ENCODE measurements around the gene CCM2.

CCM2 gene

DNA sequence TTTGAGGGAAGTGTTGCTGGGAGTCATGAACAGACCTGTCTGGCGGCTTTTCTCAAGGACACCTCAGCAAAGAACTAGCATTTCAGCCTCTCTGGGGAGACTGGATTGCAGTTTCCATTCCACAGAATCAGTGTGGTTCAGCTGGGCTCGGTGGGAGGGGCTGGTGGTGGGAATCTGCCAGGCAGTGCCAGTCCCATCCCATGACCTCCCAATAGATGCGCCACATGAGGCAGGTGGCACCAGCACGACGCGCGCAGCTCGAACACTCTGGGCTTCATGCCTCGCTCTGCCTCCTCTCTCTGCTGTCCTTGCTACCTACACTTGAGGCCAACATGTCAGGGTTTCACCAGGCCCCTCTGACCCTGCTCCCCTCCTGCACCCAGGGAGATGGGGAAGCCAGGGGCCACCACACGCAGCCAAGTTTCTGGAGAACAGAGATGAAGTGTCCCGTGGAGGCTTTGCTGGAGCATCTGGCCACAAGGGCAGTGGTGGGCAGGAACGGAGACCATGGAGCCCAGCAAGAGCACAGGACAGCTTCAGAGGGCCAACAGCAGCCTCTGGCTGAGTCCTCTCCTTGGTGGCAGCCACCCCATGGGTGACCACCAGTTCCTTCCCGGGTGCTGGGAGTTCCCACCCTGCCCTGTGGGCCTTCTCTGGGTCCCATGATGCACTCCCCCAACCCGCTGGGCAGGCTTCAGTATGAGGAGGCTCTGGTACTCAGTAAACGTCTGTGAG is 86.5 kb downstream of the CCM2 start:
- DNase-seq: no peak
- in situ Hi-C loops (cut with MboI; ENCODE audit: low pct_unique_long_range_greater_than_20kb, low sequenced_read_pairs): no loop called here

DNA sequence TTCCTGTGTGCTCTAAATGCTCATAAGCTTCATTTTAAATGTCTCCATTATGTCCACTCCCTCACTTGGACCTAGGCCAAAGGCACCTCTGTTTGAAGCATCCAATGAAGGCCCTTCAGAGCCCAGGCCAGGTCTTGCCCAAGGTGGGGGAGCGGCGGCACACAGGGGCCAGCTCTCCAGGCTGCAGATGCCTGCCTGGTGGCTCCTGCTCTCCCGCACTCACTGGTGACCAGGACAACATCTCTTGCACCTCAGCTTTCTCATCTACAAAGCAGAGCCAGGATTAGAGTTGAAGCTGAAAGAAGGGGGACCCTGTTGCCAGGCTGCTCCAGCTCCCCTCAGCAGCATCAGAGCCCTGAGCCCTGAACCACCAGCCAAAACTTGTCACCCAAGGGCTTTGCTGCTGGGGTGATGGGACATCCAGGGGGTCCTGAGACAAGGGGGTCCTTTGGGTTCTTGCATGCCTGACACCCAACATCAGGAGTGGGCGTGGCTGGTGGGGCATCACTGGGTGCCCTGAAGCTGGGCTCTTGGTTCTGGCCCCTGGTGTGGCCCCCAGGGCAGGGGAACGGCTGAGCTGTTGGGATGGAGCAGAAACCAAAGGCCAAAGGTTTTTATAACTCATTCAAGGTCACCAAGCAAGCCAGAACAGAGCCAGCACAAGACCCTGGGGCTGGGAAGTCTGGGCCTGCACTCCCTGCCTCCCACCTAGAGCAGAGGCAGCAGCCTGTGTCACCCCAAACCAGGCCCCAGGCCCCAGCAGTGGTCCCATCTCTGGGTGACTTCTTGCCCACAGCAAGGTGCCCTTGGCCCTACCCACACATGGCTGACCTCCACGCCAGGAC is 87.5 kb downstream of the CCM2 start:
- no peak for DNase-seq
- in situ Hi-C loops (cut with MboI; ENCODE audit: low pct_unique_long_range_greater_than_20kb, low sequenced_read_pairs): no loop called here

DNA sequence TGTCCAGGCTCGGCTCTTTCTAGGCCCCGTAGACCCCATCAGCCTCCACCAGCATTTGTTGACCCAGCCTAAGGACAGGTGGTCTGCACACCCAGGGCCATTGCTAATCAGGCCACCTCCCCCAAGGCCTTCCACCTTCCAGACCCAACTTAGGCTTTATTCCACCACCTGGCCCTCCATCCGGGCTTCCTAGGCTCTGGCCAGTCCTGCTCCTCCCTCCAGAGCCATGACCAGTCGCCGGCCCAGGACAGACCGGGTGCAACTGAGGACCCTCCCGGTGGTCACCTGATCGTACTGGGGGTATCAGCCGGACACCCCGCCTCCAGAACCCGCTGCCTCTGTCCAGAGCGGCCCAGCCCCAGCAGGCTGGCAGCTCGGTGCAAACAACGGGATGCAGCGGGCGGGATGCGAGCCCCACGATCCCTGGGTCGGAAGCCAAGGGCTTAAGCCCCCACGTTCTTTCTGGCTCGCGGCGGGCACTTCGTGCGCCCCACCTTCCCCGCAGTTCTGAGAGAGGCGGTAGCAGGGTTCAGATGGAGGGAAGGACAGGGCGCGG is 88.2 kb downstream of the CCM2 start:
- no peak for DNase-seq
- in situ Hi-C loops (cut with MboI; ENCODE audit: low pct_unique_long_range_greater_than_20kb, low sequenced_read_pairs): no loop called here

DNA sequence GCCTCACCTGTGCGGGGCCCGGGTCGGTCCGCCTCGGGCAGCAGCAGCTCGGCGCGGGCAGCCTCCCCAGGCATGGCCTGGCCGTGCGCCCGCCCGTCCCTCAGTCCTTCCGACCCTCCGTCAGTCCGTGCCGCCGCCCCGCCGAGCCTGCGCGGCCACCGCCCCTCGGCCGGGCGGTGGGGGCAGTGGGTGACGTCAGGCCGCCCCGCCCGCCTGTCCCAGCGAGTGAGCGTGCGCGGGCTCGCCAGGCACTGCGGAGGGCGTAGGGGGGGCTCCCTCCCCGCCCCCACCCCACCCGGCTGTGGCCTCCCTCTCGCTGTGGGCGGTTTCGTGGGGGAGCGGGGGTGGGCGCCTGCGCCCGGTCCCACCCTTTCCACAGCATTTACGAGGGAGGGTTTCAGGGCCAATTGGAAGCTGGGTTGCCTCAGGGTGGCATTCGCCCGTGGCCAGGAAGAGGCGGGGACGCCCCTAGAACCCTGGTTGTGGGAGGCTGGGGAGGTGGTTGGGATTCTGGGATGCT is 88.9 kb downstream of the CCM2 start, which contains the start of gene NACAD:
Gene NACAD, minus strand, starts transcription at position 149 of the 520 bp plus-strand sequence. Its CDS starts 75 bp downstream, at position 74.
- DNase-seq: no peak
- in situ Hi-C loops (cut with MboI; ENCODE audit: low pct_unique_long_range_greater_than_20kb, low sequenced_read_pairs): no loop called here

DNA sequence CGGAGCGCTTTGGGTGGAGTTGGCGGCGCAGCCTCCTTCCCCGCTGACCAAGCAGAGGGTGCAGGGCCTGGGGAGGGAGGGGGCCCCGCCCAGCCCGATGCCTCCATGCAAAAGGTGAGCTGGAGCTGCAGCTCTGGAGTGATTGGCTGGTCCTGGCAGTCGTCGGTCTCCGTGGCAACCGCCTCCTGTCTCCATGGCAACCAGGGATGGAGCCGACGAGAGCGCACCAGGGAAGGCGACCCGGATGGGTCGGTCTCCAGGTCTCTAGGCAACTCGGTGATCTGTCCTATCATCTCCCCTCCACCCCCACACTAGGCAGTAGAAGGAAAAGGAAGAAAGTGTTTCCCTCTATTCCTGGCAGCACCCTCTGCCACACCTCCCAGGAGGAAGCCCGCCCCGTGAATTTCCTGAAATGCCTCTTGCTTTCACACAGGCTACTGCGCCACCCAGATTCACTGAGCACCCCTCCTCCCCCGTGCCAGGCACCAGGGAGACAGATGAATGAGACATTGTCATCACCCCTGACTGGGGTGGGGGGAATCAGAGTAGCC is 89.4 kb downstream of the CCM2 start:
- in situ Hi-C loops (cut with MboI; ENCODE audit: low pct_unique_long_range_greater_than_20kb, low sequenced_read_pairs): no loop called here

DNA sequence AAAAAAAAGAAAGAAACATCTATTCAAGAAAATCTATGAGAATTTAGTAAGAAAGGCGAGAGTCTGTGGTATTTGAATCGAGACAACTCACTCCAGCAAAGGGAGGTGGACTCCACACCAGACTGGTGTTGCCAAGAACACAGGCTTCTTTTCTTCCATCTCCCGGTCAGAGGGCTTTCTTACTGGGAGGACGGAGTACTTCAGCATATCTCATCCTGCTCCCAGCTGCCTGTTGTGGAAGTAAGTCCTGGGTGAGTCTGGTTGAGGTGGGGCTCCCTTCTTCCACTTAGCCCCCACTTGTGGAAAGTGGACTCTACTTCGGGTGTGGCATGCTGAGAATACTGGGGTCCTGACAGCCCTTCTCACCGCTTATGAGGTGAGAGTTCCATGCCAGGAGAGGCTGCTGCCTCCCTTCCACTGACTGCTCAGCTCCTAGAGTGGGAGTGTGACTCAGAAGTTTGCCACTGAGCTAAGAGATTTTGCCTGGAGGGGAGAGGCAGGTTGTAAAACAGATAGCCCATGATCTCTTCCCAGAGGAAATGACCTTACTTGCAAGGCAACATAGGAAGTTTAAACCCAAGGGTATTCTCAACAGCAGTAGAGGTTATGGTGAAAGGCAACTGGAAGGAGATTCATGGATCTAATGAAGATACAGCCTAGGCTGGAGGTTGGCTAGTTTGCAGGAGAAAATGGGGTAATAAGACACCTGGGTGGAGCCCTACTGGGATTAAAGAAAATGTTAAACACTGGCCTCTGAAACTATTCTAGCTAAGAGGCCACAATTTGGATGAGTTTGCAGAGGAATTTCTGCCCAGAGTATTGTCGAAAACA is 92.3 kb downstream of the CCM2 start:
- in situ Hi-C loops (cut with MboI; ENCODE audit: low pct_unique_long_range_greater_than_20kb, low sequenced_read_pairs): no loop called here

More for the DNA sequence above, 89.4 kb downstream of the CCM2 start:
- DNase-seq: peak; percentile 29

DNA sequence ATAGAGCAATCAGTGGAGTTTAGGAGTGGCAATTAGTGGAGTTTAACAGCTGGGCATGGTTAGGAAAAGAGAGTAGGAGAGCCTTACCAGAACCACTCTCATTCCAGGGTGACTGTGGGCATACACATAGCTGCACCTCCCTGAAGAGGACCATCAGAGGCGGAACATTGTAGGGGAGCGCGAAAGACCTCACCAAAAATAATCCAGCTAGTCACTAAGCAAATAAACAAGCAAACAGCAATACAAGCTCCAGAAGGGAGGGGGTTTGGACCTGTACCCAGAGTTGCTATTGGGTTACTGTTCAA is 92.9 kb downstream of the CCM2 start:
- in situ Hi-C loops (cut with MboI; ENCODE audit: low pct_unique_long_range_greater_than_20kb, low sequenced_read_pairs): no loop called here
- no peak for DNase-seq

More for the DNA sequence above, 92.3 kb downstream of the CCM2 start:
- DNase-seq: no peak

DNA sequence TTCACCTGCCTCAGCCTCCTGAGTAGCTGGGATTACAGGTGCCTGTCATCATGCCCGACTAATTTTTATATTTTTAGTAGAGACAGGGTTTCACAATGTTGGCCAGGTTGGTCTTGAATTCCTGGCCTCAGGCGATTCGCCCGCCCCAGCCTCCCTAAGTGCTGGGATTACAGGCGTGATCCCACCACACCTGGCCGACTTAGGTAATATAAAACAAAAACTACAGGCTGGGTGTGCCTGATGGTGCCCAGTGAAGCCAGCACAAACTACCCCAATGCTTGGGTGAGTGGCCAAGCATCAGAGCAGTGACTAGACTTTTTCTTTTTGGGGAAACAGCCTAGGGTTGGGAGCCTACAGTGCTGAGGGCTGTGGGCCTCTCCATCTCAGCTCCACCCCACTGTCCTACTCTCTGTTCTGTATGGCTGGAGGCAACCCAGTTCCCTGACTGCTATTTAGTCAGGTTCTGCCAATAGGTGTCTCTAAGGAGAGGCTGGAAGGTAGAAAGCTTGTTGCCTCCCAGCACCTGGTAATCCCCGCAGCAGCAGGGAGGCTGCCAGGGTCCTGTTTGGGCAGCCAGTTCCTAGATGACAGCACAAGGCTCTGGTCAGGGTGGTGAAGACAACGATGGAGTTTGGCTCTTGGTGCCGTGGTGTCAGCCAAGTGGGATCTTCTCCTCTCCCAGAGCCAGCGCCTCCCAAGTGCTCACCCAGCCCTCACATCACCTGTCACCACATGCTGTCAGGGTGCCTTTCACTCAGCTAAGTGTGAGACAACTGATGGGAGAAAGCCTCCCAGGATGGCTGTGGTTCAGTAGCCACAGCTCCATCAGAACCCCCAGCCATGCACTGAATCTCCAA is 99.2 kb downstream of the CCM2 start:
- in situ Hi-C loops (cut with MboI; ENCODE audit: low pct_unique_long_range_greater_than_20kb, low sequenced_read_pairs): no loop called here
- DNase-seq: no peak

DNA sequence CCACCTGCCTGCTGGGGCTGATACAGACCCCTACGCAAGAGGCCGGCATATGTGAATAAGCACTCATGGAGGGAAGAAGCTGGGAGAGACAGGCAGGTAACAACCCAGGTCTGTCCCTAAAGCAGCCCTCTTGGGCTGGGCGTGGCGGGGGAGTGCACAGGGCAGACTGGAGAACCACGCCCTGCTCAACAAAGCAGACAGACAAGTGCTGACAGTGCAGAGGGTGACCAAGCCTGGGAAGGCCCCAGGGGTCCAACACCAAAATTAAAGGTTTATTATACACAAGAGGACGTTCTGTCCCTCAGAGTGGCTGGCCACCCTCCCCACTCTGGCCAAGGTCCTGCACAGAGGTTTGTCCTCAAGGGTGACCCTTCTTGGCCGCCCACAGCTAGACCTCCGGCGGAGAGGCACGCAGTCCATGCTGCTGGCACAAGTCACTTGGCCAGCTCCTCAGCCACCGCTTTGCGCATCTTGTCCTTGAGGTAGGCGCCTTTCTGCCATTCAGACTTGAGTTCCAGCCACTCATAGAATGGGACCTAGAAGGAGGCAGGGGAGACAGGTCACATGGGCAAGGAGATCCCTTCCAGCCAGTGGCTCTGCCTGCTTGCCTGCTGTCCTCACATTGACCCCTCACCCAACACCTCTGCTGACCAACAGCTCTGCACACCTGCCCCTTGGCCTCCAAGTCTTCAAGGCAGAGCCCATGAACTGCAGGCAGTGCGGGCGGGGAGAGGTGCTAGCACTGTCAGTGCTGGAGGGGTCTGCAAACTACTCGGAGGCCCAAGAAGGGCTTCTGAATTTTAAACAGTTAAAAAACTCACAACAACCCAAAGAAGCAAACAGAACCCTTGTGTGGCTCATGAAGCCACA is 100.1 kb downstream of the CCM2 start:
- in situ Hi-C loops (cut with MboI; ENCODE audit: low pct_unique_long_range_greater_than_20kb, low sequenced_read_pairs): no loop called here
- no peak for DNase-seq

DNA sequence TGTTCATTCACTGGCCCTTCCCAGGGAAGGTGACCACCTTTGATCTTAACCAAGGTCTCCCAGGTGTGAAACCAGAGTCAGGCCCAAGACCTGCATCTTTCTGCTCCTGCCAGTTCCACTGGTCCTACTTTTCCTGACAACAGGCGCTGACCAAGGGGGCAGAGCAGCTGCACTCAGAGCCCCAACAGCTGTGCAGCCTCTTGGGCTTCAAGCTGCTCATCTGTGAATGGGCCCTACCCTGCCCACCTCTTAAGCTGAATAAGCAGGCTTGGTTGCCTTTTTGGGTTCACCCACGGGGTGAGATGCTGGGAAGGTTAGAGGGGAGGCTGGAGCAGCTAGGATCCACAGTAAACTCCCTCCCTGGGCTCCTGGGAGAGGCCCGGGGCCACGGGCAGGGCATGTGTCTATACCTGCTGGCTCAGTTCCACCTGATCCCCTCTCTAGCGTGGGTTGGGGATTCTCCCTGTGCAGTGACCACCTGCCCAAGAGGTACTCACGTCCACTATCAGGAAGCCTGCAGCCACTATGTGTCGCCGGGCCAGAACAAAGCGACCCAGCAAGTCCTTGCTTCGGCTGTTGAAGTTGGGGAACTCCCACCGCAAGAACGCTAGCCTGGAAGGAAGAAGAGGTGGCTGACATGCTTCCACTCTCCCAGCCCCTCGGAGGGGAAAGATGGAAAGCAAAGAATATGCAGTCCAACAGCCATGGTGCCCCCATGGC is 100.9 kb downstream of the CCM2 start:
- no peak for DNase-seq
- in situ Hi-C loops (cut with MboI; ENCODE audit: low pct_unique_long_range_greater_than_20kb, low sequenced_read_pairs): no loop called here

DNA sequence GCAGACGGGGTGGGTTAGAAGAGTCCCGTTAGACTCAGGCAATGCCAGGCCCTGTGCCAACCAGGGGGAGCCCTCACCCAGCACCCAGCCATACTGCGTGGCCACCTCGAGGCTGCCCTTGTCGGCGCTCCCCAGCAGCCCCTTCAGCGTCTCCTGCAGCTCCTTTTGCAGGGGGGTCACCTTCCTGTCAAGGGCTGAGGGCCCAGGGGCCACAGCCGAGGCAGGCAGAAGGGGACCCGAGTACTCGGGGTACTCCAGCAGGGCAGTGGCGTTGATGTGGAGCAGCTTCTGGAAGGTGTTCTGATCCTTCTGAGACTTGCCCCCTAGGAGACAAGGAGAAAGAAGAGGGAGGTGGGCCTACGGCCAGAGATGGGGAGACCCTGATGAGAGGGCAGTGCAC is 101.7 kb downstream of the CCM2 start:
- in situ Hi-C loops (cut with MboI; ENCODE audit: low pct_unique_long_range_greater_than_20kb, low sequenced_read_pairs): no loop called here
- no peak for DNase-seq

DNA sequence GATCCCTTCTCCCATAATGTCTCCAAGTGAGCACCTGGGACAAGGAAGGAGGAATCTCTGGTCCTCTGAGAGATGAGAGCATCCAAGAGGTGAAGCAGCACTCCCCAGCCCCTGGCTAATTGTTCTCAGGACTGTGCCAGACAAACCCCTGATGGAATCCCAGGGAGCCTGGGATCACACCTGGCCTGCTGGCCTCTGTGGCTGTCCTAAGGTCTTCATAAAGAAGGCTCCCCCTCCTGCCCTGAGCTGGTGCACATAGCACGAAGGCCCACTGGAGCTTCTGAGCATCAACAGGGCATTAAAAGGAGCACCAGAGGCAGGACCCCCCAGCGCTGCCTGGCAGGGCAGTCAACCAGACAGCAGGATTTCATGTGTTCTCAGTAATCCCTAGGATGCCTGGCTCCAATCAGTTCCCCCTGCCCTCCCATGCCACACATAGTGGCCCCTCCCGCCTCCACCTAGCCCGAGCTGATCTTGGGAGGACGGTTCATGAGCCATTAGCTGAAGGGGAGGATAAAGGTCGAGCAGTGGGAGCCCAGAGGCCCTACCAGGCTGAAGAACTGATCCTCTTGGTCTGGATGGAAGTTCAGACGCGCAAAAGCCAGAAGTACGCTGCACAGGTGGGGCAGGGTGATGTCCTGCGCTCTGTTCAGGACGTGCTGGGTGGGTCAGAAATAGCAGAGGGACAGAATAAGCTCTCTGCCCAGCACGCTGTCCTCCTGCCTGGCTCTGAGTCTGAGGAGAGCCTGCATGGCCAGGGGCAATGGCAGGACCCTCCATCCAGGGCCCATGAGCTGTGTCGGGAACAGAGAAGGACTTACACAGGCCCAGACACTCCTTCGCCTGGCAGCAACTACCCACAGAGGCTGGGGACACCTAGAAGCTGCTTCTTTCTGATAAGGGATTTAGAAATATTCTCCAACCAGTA is 103.0 kb downstream of the CCM2 start:
- in situ Hi-C loops (cut with MboI; ENCODE audit: low pct_unique_long_range_greater_than_20kb, low sequenced_read_pairs): no loop called here
- no peak for DNase-seq

DNA sequence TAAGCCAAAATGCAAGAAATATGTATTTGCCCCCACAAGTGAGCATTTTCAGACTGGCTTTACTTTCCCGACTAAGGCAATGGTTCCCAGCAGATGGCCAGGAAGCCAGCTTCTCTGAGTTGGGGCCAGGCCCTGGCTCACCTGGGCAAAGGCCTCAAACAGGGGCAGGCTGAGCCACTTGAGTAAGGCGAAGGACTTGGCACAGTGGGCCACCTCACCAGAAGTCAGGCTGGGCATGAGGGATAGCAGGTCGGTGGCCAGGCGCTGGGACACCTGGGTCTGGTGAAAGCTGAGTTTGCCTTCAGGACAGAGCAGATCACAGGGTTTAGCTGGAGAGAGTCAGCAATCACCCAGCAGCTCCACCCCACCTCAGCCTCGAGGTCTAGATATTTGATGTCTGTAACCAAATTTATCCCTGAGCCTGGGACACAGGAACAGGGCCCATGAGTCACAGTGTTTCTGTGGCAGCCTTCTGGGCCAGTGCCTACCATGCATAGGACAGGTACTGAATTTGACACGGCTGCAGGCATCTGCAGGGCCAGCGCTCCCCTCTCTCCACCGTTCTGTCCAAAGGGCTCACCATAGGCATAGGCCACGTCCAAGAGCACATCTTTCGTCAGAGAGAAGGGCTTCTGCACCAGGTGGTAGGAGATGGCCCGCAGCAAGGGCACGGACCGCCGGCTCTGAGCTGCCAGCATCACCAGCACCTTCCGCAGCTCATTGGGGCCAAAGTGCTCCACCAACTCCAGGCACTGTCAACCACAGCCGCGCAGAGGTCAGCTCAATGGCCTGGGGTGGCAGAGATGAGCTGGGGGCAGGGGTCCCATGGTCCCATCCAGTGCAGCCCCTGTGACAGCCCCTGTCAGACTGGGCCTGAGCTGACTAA is 104.2 kb downstream of the CCM2 start:
- in situ Hi-C loops (cut with MboI; ENCODE audit: low pct_unique_long_range_greater_than_20kb, low sequenced_read_pairs): no loop called here
- no peak for DNase-seq

DNA sequence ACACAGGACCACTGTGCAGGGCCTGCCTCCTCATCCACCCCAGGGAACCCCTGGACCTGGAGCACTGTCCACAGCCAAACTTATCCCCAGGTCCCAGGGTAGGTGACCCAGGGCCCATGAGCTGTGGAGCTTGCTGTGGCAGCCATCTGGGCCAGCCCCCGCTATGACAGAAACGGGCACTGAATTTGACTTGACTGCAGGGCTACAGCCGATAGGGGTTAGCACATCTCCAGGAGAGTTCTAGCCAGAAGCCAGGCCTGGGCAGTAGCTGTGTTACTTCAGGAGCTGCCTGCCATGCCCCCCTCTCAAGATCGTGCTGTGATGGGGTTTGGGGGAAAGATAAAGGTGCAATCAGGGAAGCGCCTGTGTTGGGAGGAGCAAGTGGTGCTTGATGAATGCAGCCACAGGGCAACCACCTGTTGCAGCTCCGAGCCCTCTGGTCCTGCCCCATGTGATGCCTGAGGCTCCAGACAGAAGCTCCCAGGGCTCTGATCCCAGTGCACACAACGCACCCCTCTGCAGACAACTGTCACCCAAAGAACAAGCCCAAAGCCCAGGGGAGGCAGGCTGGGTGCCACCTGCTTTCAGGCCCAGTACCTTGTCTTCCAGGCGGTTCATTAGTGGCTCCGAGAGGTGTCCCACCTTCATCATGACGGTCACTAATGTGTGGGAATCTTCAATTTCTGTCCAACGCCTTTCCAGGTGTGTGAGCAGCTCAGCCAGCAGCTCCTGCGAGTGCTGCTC is 105.0 kb downstream of the CCM2 start:
- in situ Hi-C loops (cut with MboI; ENCODE audit: low pct_unique_long_range_greater_than_20kb, low sequenced_read_pairs): no loop called here
- DNase-seq: no peak
